ENCODE data around the gene CXXC1.
A peak's percentile ranks its signal among the peaks of the same experiment; 100 is the strongest.

Gene CXXC1

DNA sequence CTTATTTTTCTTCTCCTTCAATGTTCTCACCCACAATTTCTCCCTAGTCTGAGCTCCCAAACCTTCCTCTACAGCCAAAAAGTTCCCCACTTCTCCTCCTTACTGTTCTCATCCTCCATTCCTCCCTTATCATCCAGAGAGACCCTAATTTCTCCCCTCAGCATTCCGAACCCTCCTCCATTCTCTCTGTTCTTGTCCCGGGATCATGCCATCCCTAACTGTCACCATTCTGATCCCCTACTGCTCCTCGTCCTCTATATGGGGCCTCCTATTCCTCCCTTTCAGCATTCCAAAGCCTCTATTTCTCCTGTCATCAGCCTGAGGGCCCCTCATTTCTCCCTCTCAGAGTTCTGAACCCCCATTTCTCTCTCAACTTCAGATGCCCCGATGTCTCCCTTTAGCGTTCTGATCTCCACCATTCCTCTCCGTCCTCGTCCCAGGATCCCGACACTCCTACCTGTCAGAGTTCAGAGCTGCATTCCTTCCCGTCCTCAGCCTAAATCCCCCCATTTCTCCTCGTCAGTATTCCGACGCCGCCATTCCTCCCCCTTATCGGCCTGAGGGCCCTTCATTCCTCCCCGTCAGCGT, 6.7 kb downstream of the CXXC1 start:
- TF ChIP-seq, protein P1, sequence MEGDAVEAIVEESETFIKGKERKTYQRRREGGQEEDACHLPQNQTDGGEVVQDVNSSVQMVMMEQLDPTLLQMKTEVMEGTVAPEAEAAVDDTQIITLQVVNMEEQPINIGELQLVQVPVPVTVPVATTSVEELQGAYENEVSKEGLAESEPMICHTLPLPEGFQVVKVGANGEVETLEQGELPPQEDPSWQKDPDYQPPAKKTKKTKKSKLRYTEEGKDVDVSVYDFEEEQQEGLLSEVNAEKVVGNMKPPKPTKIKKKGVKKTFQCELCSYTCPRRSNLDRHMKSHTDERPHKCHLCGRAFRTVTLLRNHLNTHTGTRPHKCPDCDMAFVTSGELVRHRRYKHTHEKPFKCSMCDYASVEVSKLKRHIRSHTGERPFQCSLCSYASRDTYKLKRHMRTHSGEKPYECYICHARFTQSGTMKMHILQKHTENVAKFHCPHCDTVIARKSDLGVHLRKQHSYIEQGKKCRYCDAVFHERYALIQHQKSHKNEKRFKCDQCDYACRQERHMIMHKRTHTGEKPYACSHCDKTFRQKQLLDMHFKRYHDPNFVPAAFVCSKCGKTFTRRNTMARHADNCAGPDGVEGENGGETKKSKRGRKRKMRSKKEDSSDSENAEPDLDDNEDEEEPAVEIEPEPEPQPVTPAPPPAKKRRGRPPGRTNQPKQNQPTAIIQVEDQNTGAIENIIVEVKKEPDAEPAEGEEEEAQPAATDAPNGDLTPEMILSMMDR (conservative IDR thresholded peaks at IDR 0.05; ENCODE audit: low read length): no peak
- no peak for DNase-seq (ENCODE audit: low read depth)

DNA sequence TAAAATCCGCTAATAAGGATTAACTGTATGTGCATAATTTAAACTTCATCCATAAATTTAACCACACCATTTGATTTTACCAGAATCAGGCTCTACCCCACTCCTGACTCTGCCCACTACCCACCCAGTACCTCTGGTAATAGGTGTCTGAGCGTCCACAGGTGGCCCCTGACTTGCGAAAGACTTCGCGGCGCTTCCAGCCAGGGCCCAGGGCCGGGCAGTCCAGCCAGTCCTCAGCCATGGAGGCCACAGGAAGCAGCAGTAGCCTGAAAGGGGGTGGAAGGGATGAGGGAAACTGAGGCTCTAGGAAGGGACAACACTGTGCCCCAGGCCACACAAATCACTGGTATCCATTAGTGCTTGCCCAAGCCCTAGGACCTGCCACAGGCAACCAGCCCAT, 7.7 kb downstream of the CXXC1 start:
- peak overlapping the region; percentile 100 for H3K4me3 ChIP-seq (ENCODE audit: low read length)
- DNase-seq (ENCODE audit: low read depth): no peak
- TF ChIP-seq, protein P1 (conservative IDR thresholded peaks at IDR 0.05; ENCODE audit: low read length): no peak

More for the DNA sequence above, 6.7 kb downstream of the CXXC1 start:
- peak overlapping the region; percentile 100 for H3K4me3 ChIP-seq (ENCODE audit: low read length)

DNA sequence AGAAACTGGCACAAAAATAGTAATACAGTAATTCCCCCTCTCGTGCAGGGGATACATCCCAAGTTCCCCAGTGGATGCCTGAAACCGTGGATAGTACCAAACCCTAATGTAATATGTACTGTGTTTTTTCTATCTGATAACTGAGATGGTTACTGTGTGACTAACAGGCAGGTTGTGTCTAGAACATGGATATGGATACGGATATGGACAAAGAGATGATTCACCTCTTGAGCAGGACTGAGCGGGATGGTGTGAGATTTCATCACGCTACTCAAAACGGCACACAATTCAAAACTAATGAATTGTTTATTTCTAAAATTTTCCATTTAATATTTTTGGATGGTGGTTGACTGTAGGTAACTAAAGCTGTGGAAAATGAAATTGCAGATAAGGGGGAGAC, 9.6 kb downstream of the CXXC1 start:
- no peak for DNase-seq (ENCODE audit: low read depth)
- TF ChIP-seq, protein P1 (conservative IDR thresholded peaks at IDR 0.05; ENCODE audit: low read length): no peak
- H3K4me3 ChIP-seq (ENCODE audit: low read length): no peak overlapping the region

DNA sequence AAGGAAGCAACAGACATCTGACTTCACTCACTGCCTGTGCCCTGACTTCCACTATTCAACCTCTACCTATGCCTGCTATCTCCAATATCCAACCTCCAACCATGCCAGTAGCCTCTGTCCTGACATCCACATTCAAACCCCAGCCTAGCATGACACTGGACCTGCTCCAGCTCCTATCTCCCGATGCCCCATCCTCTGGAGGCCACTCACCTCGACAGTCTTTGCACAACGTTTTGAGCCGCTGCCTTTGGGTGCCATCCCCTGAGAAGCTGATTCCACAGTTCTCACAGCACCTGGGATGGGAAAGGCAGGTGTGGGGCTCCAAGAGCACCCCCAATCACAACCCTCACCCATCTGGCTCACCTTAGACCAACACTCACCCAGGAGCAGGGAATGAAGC, 11.0 kb downstream of the CXXC1 start:
- DNase-seq (ENCODE audit: low read depth): no peak
- TF ChIP-seq, protein P1 (conservative IDR thresholded peaks at IDR 0.05; ENCODE audit: low read length): no peak
- H3K4me3 ChIP-seq (ENCODE audit: low read length): no peak overlapping the region

DNA sequence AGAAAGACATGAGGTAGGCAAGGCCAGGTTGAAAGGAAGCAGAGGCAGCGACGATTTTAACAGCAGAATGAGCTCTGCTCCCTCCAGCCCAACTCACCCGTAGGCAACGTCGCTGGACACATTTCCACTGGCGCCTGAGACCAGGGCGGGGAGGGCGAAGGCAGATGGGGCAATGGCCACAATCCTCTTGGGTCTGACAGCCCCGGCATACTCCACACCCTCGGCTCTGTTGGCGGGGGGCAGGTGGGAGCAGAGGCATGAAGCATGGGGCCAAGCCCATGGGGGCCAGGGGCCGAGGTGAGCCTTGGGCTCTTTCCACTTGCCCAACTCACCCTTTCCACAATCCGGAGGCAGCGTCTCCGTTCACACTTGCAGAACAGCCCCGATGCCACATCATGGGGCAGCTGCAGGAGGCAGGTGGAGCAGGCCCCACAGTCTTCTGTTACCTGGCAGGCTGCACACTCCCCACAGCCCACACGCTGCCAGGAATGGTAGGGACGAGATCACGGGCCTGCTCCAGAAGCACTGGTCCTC, 11.9 kb downstream of the CXXC1 start:
- no peak for DNase-seq (ENCODE audit: low read depth)
- no peak overlapping the region for H3K4me3 ChIP-seq (ENCODE audit: low read length)
- TF ChIP-seq, protein P1 (conservative IDR thresholded peaks at IDR 0.05; ENCODE audit: low read length): no peak

DNA sequence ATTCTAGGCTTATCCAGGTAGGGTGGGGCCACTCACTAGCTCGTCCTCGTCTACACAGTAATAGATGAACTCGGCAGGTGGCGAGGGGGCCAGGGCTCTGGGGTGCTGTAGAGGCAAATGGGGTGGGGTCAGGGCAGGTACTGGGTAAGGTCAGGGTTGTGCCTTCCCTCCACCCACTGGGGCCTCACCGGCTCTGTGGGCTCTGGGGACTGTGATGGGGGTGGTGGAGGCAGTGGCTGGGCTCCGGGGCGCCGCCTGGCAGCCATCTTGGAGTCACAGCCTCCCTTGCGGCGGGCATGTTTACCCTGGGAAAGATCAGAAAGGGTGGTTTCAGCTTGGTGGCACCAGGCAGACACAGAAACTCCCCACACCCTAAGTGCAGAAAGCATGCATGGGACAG, 12.6 kb downstream of the CXXC1 start:
- DNase-seq (ENCODE audit: low read depth): no peak
- no peak overlapping the region for H3K4me3 ChIP-seq (ENCODE audit: low read length)
- TF ChIP-seq, protein P1 (conservative IDR thresholded peaks at IDR 0.05; ENCODE audit: low read length): no peak

DNA sequence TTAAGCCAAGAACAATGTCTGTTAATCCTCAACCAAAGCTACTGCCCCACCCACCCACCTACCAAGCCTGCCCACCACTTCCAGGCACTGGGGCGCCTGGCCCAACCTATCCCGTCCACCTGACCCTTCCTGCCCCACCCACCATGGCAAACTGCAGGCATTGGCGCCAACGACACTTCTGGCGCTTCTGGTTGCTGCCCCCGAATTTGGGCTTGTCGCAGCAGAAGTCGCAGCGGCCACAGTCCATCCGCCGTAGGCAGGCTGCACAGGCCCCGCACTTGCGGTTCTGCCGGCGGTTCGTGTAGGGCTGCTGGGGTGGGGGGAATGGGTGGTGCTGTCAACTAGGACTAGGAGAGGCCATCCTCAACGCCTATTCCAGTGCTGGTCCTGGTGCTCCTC, 13.4 kb downstream of the CXXC1 start:
- TF ChIP-seq, protein P1 (conservative IDR thresholded peaks at IDR 0.05; ENCODE audit: low read length): no peak
- H3K4me3 ChIP-seq (ENCODE audit: low read length): no peak overlapping the region
- DNase-seq (ENCODE audit: low read depth): no peak

Data from AG10803 (cell line).